NB4 (cell line): ENCODE measurements around the gene ERVFRD-1.

Experiments
- CTCF ChIP-seq: IDR thresholded peaks from one replicate; pipeline ENCODE4 v1.5.1; 2012; ENCODE audit warnings: low read depth, low read length
- MAX ChIP-seq: IDR thresholded peaks from 2 replicates; pipeline ENCODE4 v1.6.1; 2011; ENCODE audit warnings: low read depth, low read length
- POLR2A ChIP-seq: IDR thresholded peaks from 2 replicates; pipeline ENCODE4 v1.6.1; 2011; ENCODE audit warnings: mild to moderate bottlenecking; ENCODE audit not compliant: insufficient read length; ENCODE audit errors: extremely low read depth

- TF ChIP-seq CTCF (no peak), POLR2A (no peak), MAX (no peak)
Observed at GRCh38 chr6:11098004-11098403, 13.5 kb downstream of the ERVFRD-1 start.
